ENCODE measurements around the gene TMSB4X. TPM values are rescaled to one million over a fixed set of nuclear protein-coding genes. Genes with fewer than 3 reads are reported as not detected.
"Not testable (repeated sequence)": the region's sequence is repeated elsewhere in the genome, so short reads cannot be mapped to it uniquely, and the experiment has no call there.

The TMSB4X gene
- total and polyA plus RNA-seq, 3 experiments from 2014 or later, result 3,415 to 28,788 (median 3,478) TPM

- peak overlapping the region in 3 of 7 donors; percentile 4 to 48 (median 46) for H3K4me3 Mint-ChIP-seq
- H3K4me1 Mint-ChIP-seq, result peaks cover 27 to 66% (median 66%) of the 10 kb centered on the region in 3 donors
- ChIA-PET CTCF (interaction anchor here (1.2 to 1.8 kb wide), 6 partner anchors 9 to 77 kb away, joined by 3 to 8 read pairs (median 4); no protein-coding TSS in a partner anchor), POLR2A (interaction anchor here (0.6 to 3.6 kb wide), 8 partner anchors 14 to 78 kb away, joined by 3 to 18 read pairs (median 4); no protein-coding TSS in a partner anchor)
- H3K9me3 ChIP-seq (ENCODE audit: low read length), result no peaks in the 10 kb centered on the region
- peak overlapping the region; percentile 51 for H3K27ac ChIP-seq (ENCODE audit: low read depth, low read length)
- peak overlapping the region; percentile 19 to 94 (median 83) for H3K27ac Mint-ChIP-seq
- H3K9me3 Mint-ChIP-seq, result no peaks in the 10 kb centered on the region
- H3K36me3 ChIP-seq (ENCODE audit: insufficient read depth, low read length), result no peaks in the 10 kb centered on the region
- H3K4me1 ChIP-seq (ENCODE audit: insufficient read depth, low read length), result peaks cover 26% of the 10 kb centered on the region
- H3K27me3 Mint-ChIP-seq, result peaks cover 0 to 22% of the 10 kb centered on the region in 2 donors
- no peak for DNase-seq
- no peak overlapping the region for H3K4me3 ChIP-seq (ENCODE audit: low read length)
- no peaks in the 10 kb centered on the region for H3K27me3 ChIP-seq (ENCODE audit: insufficient read depth, low read length, poor library complexity, severe bottlenecking)
- peaks cover 0 to 4% (median 0%) of the 10 kb centered on the region in 3 donors for H3K36me3 Mint-ChIP-seq
Observed at GRCh38 chrX:13014111-13015096, 39.5 kb downstream of the TMSB4X start.

GRCh38 chrX:13015536-13016236 lies 40.8 kb downstream of the TMSB4X start:
- Histone ChIP-seq H3K9me3 (ENCODE audit: low read length) (no peaks in the 10 kb centered on the region), H3K36me3 (ENCODE audit: insufficient read depth, low read length) (no peaks in the 10 kb centered on the region), H3K4me3 (ENCODE audit: low read length) (no peak overlapping the region), H3K27me3 (ENCODE audit: insufficient read depth, low read length, poor library complexity, severe bottlenecking) (no peaks in the 10 kb centered on the region), H3K4me1 (ENCODE audit: insufficient read depth, low read length) (peaks cover 26% of the 10 kb centered on the region), H3K27ac (ENCODE audit: low read depth, low read length) (no peak overlapping the region)
- Mint-ChIP-seq H3K27ac (peak overlapping the region in 4 of 8 donors; percentile 43 to 59 (median 48)), H3K4me3 (peak overlapping the region in 3 of 7 donors; percentile 10 to 48 (median 47)), H3K4me1 (peaks cover 27 to 63% (median 60%) of the 10 kb centered on the region in 3 donors), H3K27me3 (peaks cover 0 to 21% of the 10 kb centered on the region in 2 donors), H3K36me3 (peaks cover 0 to 4% (median 0%) of the 10 kb centered on the region in 3 donors), H3K9me3 (no peaks in the 10 kb centered on the region)
- ChIA-PET POLR2A (interaction anchor here (0.6 to 0.7 kb wide), 2 partner anchors 31 to 61 kb away, joined by 4 read pairs; no protein-coding TSS in a partner anchor), CTCF (interaction anchor here (0.7 to 1.8 kb wide), 2 partner anchors 8 to 10 kb away, joined by 3 to 5 read pairs; no protein-coding TSS in a partner anchor)
- no peak for DNase-seq

GRCh38 chrX:13016731-13017130 lies 41.8 kb downstream of the TMSB4X start:
- H3K4me3 Mint-ChIP-seq; H3K4me3 ChIP-seq (ENCODE audit: low read length); H3K9me3 ChIP-seq (ENCODE audit: low read length); H3K36me3 ChIP-seq (ENCODE audit: insufficient read depth, low read length); H3K27me3 ChIP-seq (ENCODE audit: insufficient read depth, low read length, poor library complexity, severe bottlenecking); H3K27ac Mint-ChIP-seq; CTCF ChIA-PET; H3K36me3 Mint-ChIP-seq; H3K27ac ChIP-seq (ENCODE audit: low read depth, low read length); POLR2A ChIA-PET; H3K9me3 Mint-ChIP-seq; DNase-seq: not testable (repeated sequence)
- Mint-ChIP-seq H3K27me3 (peaks cover 0 to 12% of the 10 kb centered on the region in 2 donors), H3K4me1 (peaks cover 25 to 61% (median 55%) of the 10 kb centered on the region in 3 donors)
- H3K4me1 ChIP-seq (ENCODE audit: insufficient read depth, low read length), result peaks cover 26% of the 10 kb centered on the region

- H3K9me3 ChIP-seq (ENCODE audit: low read length), result no peaks in the 10 kb centered on the region
- H3K27me3 ChIP-seq (ENCODE audit: insufficient read depth, low read length, poor library complexity, severe bottlenecking), result no peaks in the 10 kb centered on the region
- no peak for DNase-seq
- no peak overlapping the region for H3K4me3 ChIP-seq (ENCODE audit: low read length)
- H3K4me1 Mint-ChIP-seq, result peaks cover 44 to 56% (median 52%) of the 10 kb centered on the region in 3 donors
- ChIA-PET POLR2A (interaction anchor here (0.6 to 1.4 kb wide), 3 partner anchors 21 to 53 kb away, joined by 3 to 5 read pairs (median 3); no protein-coding TSS in a partner anchor), CTCF (interaction anchor here (1.4 to 1.8 kb wide), 3 partner anchors 8 to 77 kb away, joined by 3 to 5 read pairs (median 3); no protein-coding TSS in a partner anchor)
- H3K36me3 ChIP-seq (ENCODE audit: insufficient read depth, low read length), result no peaks in the 10 kb centered on the region
- peak overlapping the region in 1 of 7 donors; percentile 7 for H3K4me3 Mint-ChIP-seq
- H3K36me3 Mint-ChIP-seq, result peaks cover 0 to 2% (median 1%) of the 10 kb centered on the region in 3 donors
- peak overlapping the region in 1 of 8 donors; percentile 79 for H3K27ac Mint-ChIP-seq
- peaks cover 0 to 9% of the 10 kb centered on the region in 2 donors for H3K27me3 Mint-ChIP-seq
- H3K9me3 Mint-ChIP-seq, result no peaks in the 10 kb centered on the region
- H3K4me1 ChIP-seq (ENCODE audit: insufficient read depth, low read length), result peaks cover 56% of the 10 kb centered on the region
- H3K27ac ChIP-seq (ENCODE audit: low read depth, low read length), result no peak overlapping the region
Observed at GRCh38 chrX:13022926-13023325, 48.0 kb downstream of the TMSB4X start.

- DNase-seq, result no peak
- POLR2A ChIA-PET, result interaction anchor here (0.6 to 1.4 kb wide), 2 partner anchors 22 to 48 kb away, joined by 3 to 5 read pairs; no protein-coding TSS in a partner anchor
- H3K27ac ChIP-seq (ENCODE audit: low read depth, low read length), result no peak overlapping the region
- no peaks in the 10 kb centered on the region for H3K27me3 ChIP-seq (ENCODE audit: insufficient read depth, low read length, poor library complexity, severe bottlenecking)
- peaks cover 0 to 2% (median 0%) of the 10 kb centered on the region in 3 donors for H3K36me3 Mint-ChIP-seq
- peaks cover 0 to 9% of the 10 kb centered on the region in 2 donors for H3K27me3 Mint-ChIP-seq
- CTCF ChIA-PET, result interaction anchor here (0.6 to 1.8 kb wide), 3 partner anchors 9 to 77 kb away, joined by 3 to 5 read pairs (median 3); no protein-coding TSS in a partner anchor
- peak overlapping the region in 1 of 7 donors; percentile 13 for H3K4me3 Mint-ChIP-seq
- no peaks in the 10 kb centered on the region for H3K9me3 Mint-ChIP-seq
- no peaks in the 10 kb centered on the region for H3K9me3 ChIP-seq (ENCODE audit: low read length)
- no peaks in the 10 kb centered on the region for H3K36me3 ChIP-seq (ENCODE audit: insufficient read depth, low read length)
- peaks cover 62% of the 10 kb centered on the region for H3K4me1 ChIP-seq (ENCODE audit: insufficient read depth, low read length)
- peaks cover 50 to 61% (median 57%) of the 10 kb centered on the region in 3 donors for H3K4me1 Mint-ChIP-seq
- peak overlapping the region in 7 of 8 donors; percentile 21 to 73 (median 49) for H3K27ac Mint-ChIP-seq
- H3K4me3 ChIP-seq (ENCODE audit: low read length), result no peak overlapping the region
Observed at GRCh38 chrX:13023567-13023966, 48.7 kb downstream of the TMSB4X start.

GRCh38 chrX:13023979-13024378 lies 49.1 kb downstream of the TMSB4X start:
- Mint-ChIP-seq H3K4me1 (peaks cover 50 to 64% (median 61%) of the 10 kb centered on the region in 3 donors), H3K9me3 (no peaks in the 10 kb centered on the region), H3K27me3 (peaks cover 0 to 10% of the 10 kb centered on the region in 2 donors), H3K36me3 (peaks cover 0 to 2% (median 0%) of the 10 kb centered on the region in 3 donors), H3K27ac (peak overlapping the region in 6 of 8 donors; percentile 37 to 73 (median 50)), H3K4me3 (peak overlapping the region in 1 of 7 donors; percentile 13)
- no peak for DNase-seq
- no peaks in the 10 kb centered on the region for H3K9me3 ChIP-seq (ENCODE audit: low read length)
- H3K27me3 ChIP-seq (ENCODE audit: insufficient read depth, low read length, poor library complexity, severe bottlenecking), result no peaks in the 10 kb centered on the region
- peaks cover 66% of the 10 kb centered on the region for H3K4me1 ChIP-seq (ENCODE audit: insufficient read depth, low read length)
- CTCF ChIA-PET, result interaction anchor here (0.6 to 1.8 kb wide), 3 partner anchors 9 to 78 kb away, joined by 3 to 5 read pairs (median 3); no protein-coding TSS in a partner anchor
- H3K36me3 ChIP-seq (ENCODE audit: insufficient read depth, low read length), result no peaks in the 10 kb centered on the region
- H3K27ac ChIP-seq (ENCODE audit: low read depth, low read length), result no peak overlapping the region
- no peak overlapping the region for H3K4me3 ChIP-seq (ENCODE audit: low read length)
- POLR2A ChIA-PET, result no interaction called here

GRCh38 chrX:13024986-13025385 lies 50.1 kb downstream of the TMSB4X start:
- no peak overlapping the region for H3K4me3 ChIP-seq (ENCODE audit: low read length)
- ChIA-PET CTCF (interaction anchor here (1.6 kb wide), 1 partner anchor 46 kb away, joined by 5 read pairs; no protein-coding TSS in a partner anchor), POLR2A (no interaction called here)
- H3K27me3 ChIP-seq (ENCODE audit: insufficient read depth, low read length, poor library complexity, severe bottlenecking), result no peaks in the 10 kb centered on the region
- H3K27me3 Mint-ChIP-seq, result peaks cover 0 to 12% of the 10 kb centered on the region in 2 donors
- peak overlapping the region in 7 of 8 donors; percentile 24 to 91 (median 85) for H3K27ac Mint-ChIP-seq
- H3K9me3 ChIP-seq (ENCODE audit: low read length), result no peaks in the 10 kb centered on the region
- no peaks in the 10 kb centered on the region for H3K36me3 ChIP-seq (ENCODE audit: insufficient read depth, low read length)
- peaks cover 58 to 75% (median 71%) of the 10 kb centered on the region in 3 donors for H3K4me1 Mint-ChIP-seq
- DNase-seq, result no peak
- H3K36me3 Mint-ChIP-seq, result peaks cover 0 to 2% (median 0%) of the 10 kb centered on the region in 3 donors
- no peak overlapping the region for H3K27ac ChIP-seq (ENCODE audit: low read depth, low read length)
- H3K9me3 Mint-ChIP-seq, result no peaks in the 10 kb centered on the region
- peak overlapping the region in 3 of 7 donors; percentile 3 to 47 (median 32) for H3K4me3 Mint-ChIP-seq
- H3K4me1 ChIP-seq (ENCODE audit: insufficient read depth, low read length), result peaks cover 76% of the 10 kb centered on the region

Data from CD8-positive, alpha-beta memory T cell (primary cell).